Ovary (tissue), 3 donors: ENCODE measurements around the gene LYZL6.

Experiments
- POLR2A ChIP-seq: fragments of 450-650 bp; IDR thresholded peaks from one replicate; pipeline ENCODE4 v1.6.1; 2017; ENCODE audit warnings: antibody characterized with exemption, mild to moderate bottlenecking, moderate library complexity
- TF ChIP-seq, protein P1 (sequence below), 3 donors: fragments of 450-650 bp in 2 of 3; fragments of 200-600 bp in 1 of 3; IDR thresholded peaks; one replicate each; pipeline versions ENCODE4 v1.5.1 to v1.8.0; 2016 to 2022; ENCODE audit warnings: antibody characterized with exemption in 3 of 3, mild to moderate bottlenecking in 1 of 3
- donor health status: DM: no; HTN: no; CAD: no.

GRCh38 chr17:35889818-35890773 lies 53.4 kb downstream of the LYZL6 start:
- TF ChIP-seq, protein P1, sequence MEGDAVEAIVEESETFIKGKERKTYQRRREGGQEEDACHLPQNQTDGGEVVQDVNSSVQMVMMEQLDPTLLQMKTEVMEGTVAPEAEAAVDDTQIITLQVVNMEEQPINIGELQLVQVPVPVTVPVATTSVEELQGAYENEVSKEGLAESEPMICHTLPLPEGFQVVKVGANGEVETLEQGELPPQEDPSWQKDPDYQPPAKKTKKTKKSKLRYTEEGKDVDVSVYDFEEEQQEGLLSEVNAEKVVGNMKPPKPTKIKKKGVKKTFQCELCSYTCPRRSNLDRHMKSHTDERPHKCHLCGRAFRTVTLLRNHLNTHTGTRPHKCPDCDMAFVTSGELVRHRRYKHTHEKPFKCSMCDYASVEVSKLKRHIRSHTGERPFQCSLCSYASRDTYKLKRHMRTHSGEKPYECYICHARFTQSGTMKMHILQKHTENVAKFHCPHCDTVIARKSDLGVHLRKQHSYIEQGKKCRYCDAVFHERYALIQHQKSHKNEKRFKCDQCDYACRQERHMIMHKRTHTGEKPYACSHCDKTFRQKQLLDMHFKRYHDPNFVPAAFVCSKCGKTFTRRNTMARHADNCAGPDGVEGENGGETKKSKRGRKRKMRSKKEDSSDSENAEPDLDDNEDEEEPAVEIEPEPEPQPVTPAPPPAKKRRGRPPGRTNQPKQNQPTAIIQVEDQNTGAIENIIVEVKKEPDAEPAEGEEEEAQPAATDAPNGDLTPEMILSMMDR (IDR thresholded peaks at IDR 0.05) = no peak
- no peak for TF ChIP-seq POLR2A
